Body of pancreas (tissue), 4 donors: ENCODE data around the gene GALNT2. TPM values are rescaled to one million over a fixed set of nuclear protein-coding genes. Genes with fewer than 3 reads are reported as not detected.

Experiments
- ATAC-seq: fragments of 150-250 bp; one replicate; pipeline ENCODE4 v1.9.1; 2016
- DNase-seq, 4 donors: peaks; one replicate each; pipeline ENCODE4 v3.0.0-alpha.2; 2019
- H3K27ac ChIP-seq, 4 donors: fragments of 200-600 bp; sonication (generic); 1 replicate in 3 of 4; 2 replicates in 1 of 4; pipeline versions ENCODE4 v1.5.1 to v1.6.1; 2016 to 2019; ENCODE audit warnings: mild to moderate bottlenecking in 1 of 4, mixed read lengths in 1 of 4, moderate library complexity in 1 of 4
- H3K27me3 ChIP-seq, 2 donors: fragments of 200-600 bp; sonication (generic); one replicate each; pipeline ENCODE4 v1.6.0; 2016; ENCODE audit warnings: mild to moderate bottlenecking in 1 of 2
- H3K36me3 ChIP-seq, 2 donors: fragments of 200-600 bp; sonication (generic); replicated peaks in 1 of 2; 2 replicates each; pipeline ENCODE4 v1.5.1; 2016; ENCODE audit warnings: low read depth in 2 of 2; ENCODE audit not compliant: insufficient read depth in 1 of 2
- H3K4me1 ChIP-seq: fragments of 200-600 bp; sonication (generic); one replicate; pipeline ENCODE4 v1.6.0; 2016
- H3K4me3 ChIP-seq, 2 donors: fragments of 200-600 bp; sonication (generic); 1 replicate in 1 of 2; 2 replicates in 1 of 2; pipeline ENCODE4 v1.5.1; 2016 to 2019
- H3K9me3 ChIP-seq, 3 donors: fragments of 200-600 bp; sonication (generic); 1 replicate in 2 of 3; 2 replicates in 1 of 3; pipeline ENCODE4 v1.5.1; 2016
- CTCF ChIP-seq, 7 experiments: fragments of 450-650 bp in 4 of 7; fragments of 200-600 bp in 3 of 7; sonication (generic) in 3 of 7; IDR thresholded peaks; one replicate each; pipeline ENCODE4 v1.5.1; 2016 to 2019; ENCODE audit warnings: antibody characterized with exemption in 7 of 7
- POLR2A ChIP-seq, 3 donors: fragments of 450-650 bp; IDR thresholded peaks; one replicate each; pipeline ENCODE4 v1.6.1; 2016; ENCODE audit warnings: antibody characterized with exemption in 3 of 3, mild to moderate bottlenecking in 2 of 3
- WGBS, 2 donors: methylation state at CpG; one replicate each; pipeline ENCODE4 v1.1.5; 2017; 5-methylcytosine and 5-hydroxymethylcytosine counted together
- intact Hi-C: fragments of 100-400 bp; cut with DNase I; formaldehyde crosslinking; loops from one replicate; pipeline ENCODE4 v1.15.1; 2023
- total RNA-seq, 2 donors: library from RNA; depleted of rRNA; stranded (reverse); fragments of >200 nt; gene quantifications; one replicate each; pipeline ENCODE4 v1.1.0, GENCODE V29; 2016

Gene GALNT2
- total RNA-seq, 2 donors from 2014 or later: 45.9 to 68.6 TPM

- no peaks in the 10 kb centered on the region for H3K9me3 ChIP-seq
- 90 to 91% methylated on average over 15 of the region's 15 CpGs for WGBS, 2 donors
- intact Hi-C loops: loop anchor here (5.0 to 10.0 kb wide), 2 partner anchors 525 to 647 kb away; no protein-coding TSS in a partner anchor
- DNase-seq (no peak), ATAC-seq (no peak)
- no peaks in the 10 kb centered on the region for H3K27me3 ChIP-seq
- no peak overlapping the region for H3K4me3 ChIP-seq
- peaks cover 8% of the 10 kb centered on the region for H3K4me1 ChIP-seq
- H3K36me3 ChIP-seq: no peaks in the 10 kb centered on the region
- TF ChIP-seq POLR2A (IDR thresholded peaks at IDR 0.05) (no peak), CTCF (IDR thresholded peaks at IDR 0.05) (no peak)
- H3K27ac ChIP-seq: no peak overlapping the region
These were observed 242.7 kb downstream of the GALNT2 start for GRCh38 chr1:230309646-230310177.

GRCh38 chr1:230310381-230311163 lies 243.5 kb downstream of the GALNT2 start:
- no peak for TF ChIP-seq POLR2A (IDR thresholded peaks at IDR 0.05)
- peak; percentile 73 to 95 (median 93) for TF ChIP-seq CTCF (IDR thresholded peaks at IDR 0.05)
- Histone ChIP-seq H3K4me3 (no peak overlapping the region), H3K27ac (no peak overlapping the region), H3K36me3 (no peaks in the 10 kb centered on the region), H3K27me3 (no peaks in the 10 kb centered on the region), H3K4me1 (peaks cover 8% of the 10 kb centered on the region), H3K9me3 (no peaks in the 10 kb centered on the region)
- peak; percentile 80 to 87 (median 82) for DNase-seq
- 33 to 34% methylated on average over 14 of the region's 14 CpGs for WGBS, 2 donors
- intact Hi-C loops: loop anchor here (5.0 kb wide), 1 partner anchor 648 kb away; no protein-coding TSS in a partner anchor
- peak; percentile 89 for ATAC-seq

GRCh38 chr1:230312676-230313075 lies 245.6 kb downstream of the GALNT2 start:
- no peaks in the 10 kb centered on the region for H3K9me3 ChIP-seq
- no peak for ATAC-seq

GRCh38 chr1:230313453-230314141 lies 246.6 kb downstream of the GALNT2 start:
- Histone ChIP-seq H3K4me3 (no peak overlapping the region), H3K27ac (no peak overlapping the region), H3K36me3 (no peaks in the 10 kb centered on the region), H3K27me3 (no peaks in the 10 kb centered on the region), H3K9me3 (no peaks in the 10 kb centered on the region), H3K4me1 (peaks cover 3% of the 10 kb centered on the region)
- 70 to 84% methylated on average over 12 of the region's 12 CpGs for WGBS, 2 donors
- TF ChIP-seq POLR2A (IDR thresholded peaks at IDR 0.05) (no peak), CTCF (IDR thresholded peaks at IDR 0.05) (no peak)
- no peak for ATAC-seq
- intact Hi-C loops: loop anchor here (5.0 kb wide), 1 partner anchor 651 kb away; no protein-coding TSS in a partner anchor
- no peak for DNase-seq

More at GRCh38 chr1:230312676-230313075, 245.6 kb downstream of the GALNT2 start:
- H3K27ac ChIP-seq: no peak overlapping the region
- intact Hi-C loops: loop anchor here (5.0 kb wide), 1 partner anchor 650 kb away; no protein-coding TSS in a partner anchor
- TF ChIP-seq CTCF (IDR thresholded peaks at IDR 0.05) (no peak), POLR2A (IDR thresholded peaks at IDR 0.05) (no peak)
- DNase-seq: no peak
- no peak overlapping the region for H3K4me3 ChIP-seq
- no peaks in the 10 kb centered on the region for H3K27me3 ChIP-seq
- peaks cover 6% of the 10 kb centered on the region for H3K4me1 ChIP-seq
- no peaks in the 10 kb centered on the region for H3K36me3 ChIP-seq
- 61 to 62% methylated on average over 3 of the region's 3 CpGs for WGBS, 2 donors
